GM21381 (cell line): Measurements from ENCODE around the gene TMEM115.

Experiments used
- ATAC-seq: cut with Tn5 transposase; IDR thresholded peaks from one replicate; pipeline ENCODE4 v1.9.1; 2021; ENCODE audit warnings: mild to moderate bottlenecking, moderate library complexity; ENCODE audit not compliant: unreplicated experiment

Gene TMEM115

GRCh38 chr3:50378024-50378423 lies 18.7 kb upstream of the TMEM115 start:
- ATAC-seq: no peak

- ATAC-seq: no peak
Observed at GRCh38 chr3:50375258-50375931, 16.1 kb upstream of the TMEM115 start.

GRCh38 chr3:50374363-50375257 lies 15.3 kb upstream of the TMEM115 start:
- no peak for ATAC-seq

GRCh38 chr3:50373146-50374051 lies 14.1 kb upstream of the TMEM115 start:
- no peak for ATAC-seq

- no peak for ATAC-seq
Observed at GRCh38 chr3:50372349-50372748, 13.0 kb upstream of the TMEM115 start.

- no peak for ATAC-seq
Observed at GRCh38 chr3:50371133-50371685, 11.9 kb upstream of the TMEM115 start.

GRCh38 chr3:50370594-50370993 lies 11.3 kb upstream of the TMEM115 start:
- ATAC-seq: no peak

GRCh38 chr3:50369012-50369670 lies 9.8 kb upstream of the TMEM115 start:
- no peak for ATAC-seq

- ATAC-seq: no peak
Observed at GRCh38 chr3:50365842-50366220, 6.5 kb upstream of the TMEM115 start.

- ATAC-seq: peak; percentile 87
Observed at GRCh38 chr3:50365080-50365841, 5.9 kb upstream of the TMEM115 start.

GRCh38 chr3:50364573-50365079 lies 5.3 kb upstream of the TMEM115 start:
- ATAC-seq: no peak

GRCh38 chr3:50359760-50360110 lies 414 bp upstream of the TMEM115 start:
- ATAC-seq: no peak

GRCh38 chr3:50358355-50358910 lies 888 bp downstream of the TMEM115 start:
- ATAC-seq: no peak

- no peak for ATAC-seq
Observed at GRCh38 chr3:50357481-50357880, 1.8 kb downstream of the TMEM115 start.

- ATAC-seq: no peak
Observed at GRCh38 chr3:50356553-50356952, 2.8 kb downstream of the TMEM115 start.

- ATAC-seq: no peak
Observed at GRCh38 chr3:50355829-50356552, 3.3 kb downstream of the TMEM115 start.

GRCh38 chr3:50354850-50355249 lies 4.5 kb downstream of the TMEM115 start:
- ATAC-seq: no peak

- ATAC-seq: no peak
Observed at GRCh38 chr3:50354186-50354764, 5.0 kb downstream of the TMEM115 start.
